Breast epithelium (tissue), 4 donors: ENCODE data around the gene ANKRD6. TPM values are rescaled to one million over a fixed set of nuclear protein-coding genes. Genes with fewer than 3 reads are reported as not detected.

ENCODE experiments used
- DNase-seq, 2 donors: peaks; one replicate each; pipeline ENCODE4 v3.0.0-alpha.2; 2019; ENCODE audit warnings: low spot score in 2 of 2
- H3K27ac ChIP-seq, 2 donors: fragments of 200-600 bp; sonication (generic) in 1 of 2; one replicate each; pipeline ENCODE4 v1.5.1; 2016 to 2019; ENCODE audit warnings: mild to moderate bottlenecking in 1 of 2
- H3K27me3 ChIP-seq, 2 donors: fragments of 200-600 bp; sonication (generic) in 1 of 2; one replicate each; pipeline versions ENCODE4 v1.5.1 to v1.6.0; 2017 to 2019; ENCODE audit warnings: control low read depth in 1 of 2, mild to moderate bottlenecking in 1 of 2
- H3K36me3 ChIP-seq: fragments of 200-600 bp; one replicate; pipeline ENCODE4 v1.5.1; 2019
- H3K4me1 ChIP-seq, 2 donors: fragments of 200-600 bp; sonication (generic); one replicate each; pipeline ENCODE4 v1.5.1; 2016 to 2019; ENCODE audit warnings: control low read depth in 1 of 2
- H3K4me3 ChIP-seq, 3 donors: fragments of 200-600 bp; sonication (generic); 1 replicate in 2 of 3; 2 replicates in 1 of 3; pipeline ENCODE4 v1.5.1; 2016 to 2019; ENCODE audit warnings: mild to moderate bottlenecking in 3 of 3, moderate library complexity in 2 of 3
- H3K9me3 ChIP-seq, 2 donors: fragments of 200-600 bp; sonication (generic) in 1 of 2; one replicate each; pipeline ENCODE4 v1.5.1; 2016 to 2019; ENCODE audit warnings: control low read depth in 1 of 2
- CTCF ChIP-seq, 3 donors: fragments of 450-650 bp; IDR thresholded peaks; one replicate each; pipeline ENCODE4 v1.5.1; 2016 to 2017; ENCODE audit warnings: antibody characterized with exemption in 3 of 3, mild to moderate bottlenecking in 3 of 3, moderate library complexity in 3 of 3
- POLR2A ChIP-seq: fragments of 450-650 bp; IDR thresholded peaks from one replicate; pipeline ENCODE4 v1.6.1; 2016; ENCODE audit warnings: antibody characterized with exemption, mild to moderate bottlenecking, moderate library complexity
- POLR2AphosphoS5 ChIP-seq, 3 donors: sonication (generic); formaldehyde crosslinking; IDR thresholded peaks; one replicate each; pipeline ENCODE4 v1.6.1; 2017; ENCODE audit warnings: antibody characterized with exemption in 3 of 3
- intact Hi-C: fragments of 100-400 bp; cut with DNase I; formaldehyde crosslinking; loops from one replicate; pipeline ENCODE4 v1.15.1; 2023; ENCODE audit warnings: low total_unique reads
- total RNA-seq, 3 donors: library from RNA; depleted of rRNA; stranded (reverse); fragments of >200 nt; gene quantifications; one replicate each; pipeline ENCODE4 v1.1.0, GENCODE V29; 2016

ANKRD6 gene
- total RNA-seq, 3 donors from 2014 or later = 9.6 to 23.7 (median 18.0) TPM

- no peak overlapping the region for H3K4me3 ChIP-seq
- DNase-seq = no peak
- TF ChIP-seq POLR2A (no peak), CTCF (IDR thresholded peaks at IDR 0.05) (no peak), POLR2AphosphoS5 (IDR thresholded peaks at IDR 0.05) (no peak)
- H3K9me3 ChIP-seq = no peaks in the 10 kb centered on the region
- intact Hi-C loops = no loop called here
- no peaks in the 10 kb centered on the region for H3K36me3 ChIP-seq
- no peak overlapping the region for H3K27ac ChIP-seq
- H3K4me1 ChIP-seq = no peaks in the 10 kb centered on the region
- H3K27me3 ChIP-seq = no peaks in the 10 kb centered on the region
These were observed 32.0 kb upstream of the ANKRD6 start for GRCh38 chr6:89400912-89401399.

- Histone ChIP-seq H3K4me3 (no peak overlapping the region), H3K27ac (no peak overlapping the region), H3K27me3 (no peaks in the 10 kb centered on the region), H3K36me3 (no peaks in the 10 kb centered on the region), H3K4me1 (no peaks in the 10 kb centered on the region), H3K9me3 (no peaks in the 10 kb centered on the region)
- TF ChIP-seq CTCF (IDR thresholded peaks at IDR 0.05) (no peak), POLR2AphosphoS5 (IDR thresholded peaks at IDR 0.05) (no peak), POLR2A (no peak)
- intact Hi-C loops = no loop called here
- DNase-seq = no peak
These were observed 30.2 kb upstream of the ANKRD6 start for GRCh38 chr6:89402776-89403175.

- no peak for TF ChIP-seq CTCF (IDR thresholded peaks at IDR 0.05)
- TF ChIP-seq POLR2A = no peak
- no peak for TF ChIP-seq POLR2AphosphoS5 (IDR thresholded peaks at IDR 0.05)
- no peak overlapping the region for H3K27ac ChIP-seq
- intact Hi-C loops = no loop called here
- no peak for DNase-seq
- H3K4me3 ChIP-seq = no peak overlapping the region
- no peaks in the 10 kb centered on the region for H3K27me3 ChIP-seq
- H3K36me3 ChIP-seq = no peaks in the 10 kb centered on the region
- no peaks in the 10 kb centered on the region for H3K9me3 ChIP-seq
- no peaks in the 10 kb centered on the region for H3K4me1 ChIP-seq
These were observed 28.4 kb upstream of the ANKRD6 start for GRCh38 chr6:89404512-89404911.

GRCh38 chr6:89406141-89406540 lies 26.8 kb upstream of the ANKRD6 start:
- Histone ChIP-seq H3K4me1 (no peaks in the 10 kb centered on the region), H3K27me3 (no peaks in the 10 kb centered on the region), H3K27ac (no peak overlapping the region), H3K36me3 (no peaks in the 10 kb centered on the region), H3K4me3 (no peak overlapping the region), H3K9me3 (no peaks in the 10 kb centered on the region)
- TF ChIP-seq POLR2A (no peak), CTCF (IDR thresholded peaks at IDR 0.05) (no peak), POLR2AphosphoS5 (IDR thresholded peaks at IDR 0.05) (no peak)
- no peak for DNase-seq
- intact Hi-C loops = no loop called here

- no peak for TF ChIP-seq POLR2AphosphoS5 (IDR thresholded peaks at IDR 0.05)
- no peak for TF ChIP-seq POLR2A
- TF ChIP-seq CTCF (IDR thresholded peaks at IDR 0.05) = no peak
- no peak for DNase-seq
- no peak overlapping the region for H3K27ac ChIP-seq
- intact Hi-C loops = no loop called here
- H3K27me3 ChIP-seq = no peaks in the 10 kb centered on the region
- H3K4me3 ChIP-seq = no peak overlapping the region
- no peaks in the 10 kb centered on the region for H3K36me3 ChIP-seq
- H3K4me1 ChIP-seq = no peaks in the 10 kb centered on the region
- no peaks in the 10 kb centered on the region for H3K9me3 ChIP-seq
These were observed 23.4 kb upstream of the ANKRD6 start for GRCh38 chr6:89409461-89410035.
